H9 (cell line): ENCODE results near the gene MEGF10. TPM values are rescaled to one million over a fixed set of nuclear protein-coding genes. Genes with fewer than 3 reads are reported as not detected.

Experiments used
- DNase-seq: peaks from one replicate; pipeline ENCODE4 v3.0.0-alpha.2; 2017
- H2AFZ ChIP-seq: one replicate; pipeline ENCODE4 v1.6.1; 2013; ENCODE audit warnings: mild to moderate bottlenecking, low read length, control low read depth, moderate library complexity
- H2AK5ac ChIP-seq: 2 replicates; pipeline ENCODE4 v1.6.1; 2013; ENCODE audit warnings: low read length, control low read depth, mixed read lengths; ENCODE audit not compliant: insufficient read length
- H2BK120ac ChIP-seq: one replicate; pipeline ENCODE4 v1.6.1; 2013; ENCODE audit warnings: low read depth, mild to moderate bottlenecking, low read length, control low read depth, inconsistent platforms; ENCODE audit not compliant: poor library complexity, severe bottlenecking
- H2BK12ac ChIP-seq: 2 replicates; pipeline ENCODE4 v1.6.1; 2013; ENCODE audit warnings: low read length, control low read depth, mixed read lengths, low read depth; ENCODE audit not compliant: insufficient read length
- H2BK15ac ChIP-seq: 2 replicates; pipeline ENCODE4 v1.6.1; 2013; ENCODE audit warnings: low read depth, low read length, control low read depth
- H2BK20ac ChIP-seq: one replicate; pipeline ENCODE4 v1.6.1; 2013; ENCODE audit warnings: low read depth, mild to moderate bottlenecking, low read length, control low read depth, inconsistent platforms; ENCODE audit not compliant: poor library complexity, severe bottlenecking
- H2BK5ac ChIP-seq: 2 replicates; pipeline ENCODE4 v1.6.1; 2013; ENCODE audit warnings: low read length, control low read depth, mixed read lengths; ENCODE audit not compliant: insufficient read length
- H3K14ac ChIP-seq: 2 replicates; pipeline ENCODE4 v1.6.1; 2013; ENCODE audit warnings: low read length, control low read depth; ENCODE audit not compliant: insufficient read depth
- H3K18ac ChIP-seq: 2 replicates; pipeline ENCODE4 v1.6.1; 2013; ENCODE audit warnings: low read depth, mild to moderate bottlenecking, mixed read lengths, low read length, control low read depth; ENCODE audit not compliant: insufficient read length
- H3K23ac ChIP-seq: 2 replicates; pipeline ENCODE4 v1.6.1; 2013; ENCODE audit warnings: low read length, control low read depth, mixed read lengths, low read depth; ENCODE audit not compliant: insufficient read length
- H3K23me2 ChIP-seq: 2 replicates; pipeline ENCODE4 v1.6.1; 2013; ENCODE audit warnings: low read depth, mild to moderate bottlenecking, mixed read lengths, low read length, control low read depth; ENCODE audit not compliant: insufficient read length, poor library complexity, severe bottlenecking
- H3K27ac ChIP-seq: 2 replicates; pipeline ENCODE4 v1.5.1; 2013; ENCODE audit warnings: low read length, control low read depth, mixed read lengths, low read depth; ENCODE audit not compliant: insufficient read length
- H3K27me3 ChIP-seq: 2 replicates; pipeline ENCODE4 v1.6.1; 2013; ENCODE audit warnings: low read length, control low read depth, inconsistent platforms; ENCODE audit not compliant: insufficient read depth
- H3K4ac ChIP-seq: 2 replicates; pipeline ENCODE4 v1.6.1; 2013; ENCODE audit warnings: low read depth, mild to moderate bottlenecking, control low read depth, inconsistent platforms, low read length, moderate library complexity
- H3K4me1 ChIP-seq: 2 replicates; pipeline ENCODE4 v1.6.1; 2013; ENCODE audit warnings: low read length, control low read depth, inconsistent platforms; ENCODE audit not compliant: insufficient read depth
- H3K4me2 ChIP-seq: 2 replicates; pipeline ENCODE4 v1.6.1; 2013; ENCODE audit warnings: low read length, control low read depth, mixed read lengths; ENCODE audit not compliant: insufficient read length, insufficient read depth
- H3K56ac ChIP-seq: 2 replicates; pipeline ENCODE4 v1.6.1; 2013; ENCODE audit warnings: low read depth, mild to moderate bottlenecking, mixed read lengths, low read length, control low read depth; ENCODE audit not compliant: insufficient read length
- H3K79me1 ChIP-seq: 2 replicates; pipeline ENCODE4 v1.6.1; 2013; ENCODE audit warnings: low read depth, mild to moderate bottlenecking, moderate library complexity, low read length, control low read depth, inconsistent platforms; ENCODE audit not compliant: insufficient read depth, poor library complexity, severe bottlenecking
- H3K79me2 ChIP-seq: 2 replicates; pipeline ENCODE4 v1.6.1; 2013; ENCODE audit warnings: low read length, control low read depth, inconsistent platforms; ENCODE audit not compliant: insufficient read depth
- H3K9ac ChIP-seq: 2 replicates; pipeline ENCODE4 v1.6.1; 2013; ENCODE audit warnings: low read length, control low read depth, mixed read lengths; ENCODE audit not compliant: insufficient read length; ENCODE audit errors: extremely low read depth
- H3K9me3 ChIP-seq: one replicate; pipeline ENCODE4 v1.6.1; 2013; ENCODE audit warnings: low read depth, low read length, inconsistent platforms; ENCODE audit not compliant: control insufficient read depth
- H3T11ph ChIP-seq: one replicate; pipeline ENCODE4 v1.6.1; 2013; ENCODE audit warnings: mild to moderate bottlenecking, low read length, control low read depth, inconsistent platforms
- H4K20me1 ChIP-seq: one replicate; pipeline ENCODE4 v1.6.1; 2013; ENCODE audit not compliant: control insufficient read depth, insufficient read length, insufficient read depth
- H4K5ac ChIP-seq: 2 replicates; pipeline ENCODE4 v1.6.1; 2013; ENCODE audit warnings: low read depth, mild to moderate bottlenecking, mixed read lengths, low read length, control low read depth; ENCODE audit not compliant: insufficient read length
- H4K8ac ChIP-seq: replicated peaks from 2 replicates; pipeline ENCODE4 v1.6.1; 2013; ENCODE audit warnings: low read length, control low read depth, mixed read lengths, low read depth; ENCODE audit not compliant: insufficient read length
- H4K91ac ChIP-seq: 2 replicates; pipeline ENCODE4 v1.6.1; 2013; ENCODE audit warnings: low read depth, mild to moderate bottlenecking, moderate library complexity, mixed read lengths, low read length, control low read depth; ENCODE audit not compliant: insufficient read length
- H3K27ac Mint-ChIP-seq, 3 experiments: 2 replicates in 2 of 3; 3 replicates in 1 of 3; pipeline ENCODE4 v1.8.0; 2020 to 2021; ENCODE audit warnings: mixed read lengths in 3 of 3, mild to moderate bottlenecking in 1 of 3, moderate library complexity in 1 of 3
- H3K27me3 Mint-ChIP-seq: 2 replicates; pipeline ENCODE4 v1.8.0; 2021; ENCODE audit warnings: low read depth, mild to moderate bottlenecking, moderate library complexity, mixed read lengths
- H3K36me3 Mint-ChIP-seq, 3 experiments: 2 replicates in 2 of 3; 3 replicates in 1 of 3; pipeline ENCODE4 v1.8.0; 2020 to 2021; ENCODE audit warnings: low read depth in 3 of 3, mixed read lengths in 3 of 3; ENCODE audit not compliant: insufficient read depth in 1 of 3
- H3K4me1 Mint-ChIP-seq, 2 experiments: 2 replicates each; pipeline ENCODE4 v1.8.0; 2020; ENCODE audit warnings: mixed read lengths in 2 of 2
- H3K4me3 Mint-ChIP-seq, 2 experiments: 2 replicates in 1 of 2; 3 replicates in 1 of 2; pipeline ENCODE4 v1.8.0; 2020 to 2021; ENCODE audit warnings: mild to moderate bottlenecking in 2 of 2, mixed read lengths in 2 of 2, moderate library complexity in 1 of 2
- H3K9me3 Mint-ChIP-seq, 2 experiments: 2 replicates in 1 of 2; 3 replicates in 1 of 2; pipeline ENCODE4 v1.8.0; 2020; ENCODE audit warnings: mild to moderate bottlenecking in 2 of 2, mixed read lengths in 2 of 2, moderate library complexity in 1 of 2
- CTCF ChIP-seq: fragments of 200-600 bp; sonication (generic); conservative IDR thresholded peaks from 3 replicates; pipeline ENCODE4 v1.8.0; 2021; ENCODE audit warnings: antibody characterized with exemption, mild to moderate bottlenecking
- WGBS: extraction: QIAGEN DNeasy Blood & Tissue Kit; methylation state at CpG from one replicate; pipeline ENCODE4 v1.1.7; 2013; ENCODE audit warnings: missing lambda C conversion rate, low lambda C conversion rate, mixed read lengths; ENCODE audit not compliant: insufficient read length; ENCODE audit errors: extremely low coverage; 5-methylcytosine and 5-hydroxymethylcytosine counted together
- total RNA-seq: library from RNA; stranded (reverse); gene quantifications from 2 replicates; pipeline ENCODE4 v1.2.1, GENCODE V29; 2021

MEGF10 gene
- total RNA-seq, 1 experiment from 2014 or later = 36.5 TPM

- H3K4me3 Mint-ChIP-seq = peak overlapping the region in 1 of 2 experiments; percentile 10; a peak in 1 of 5 replicates
- H3K27ac Mint-ChIP-seq = peak overlapping the region; percentile 72 to 82 (median 78)
- no peaks in the 10 kb centered on the region for H4K20me1 ChIP-seq
These were observed 115.9 kb downstream of the MEGF10 start for GRCh38 chr5:127406326-127407121.

More at GRCh38 chr5:127406326-127407121, 115.9 kb downstream of the MEGF10 start:
- no peak overlapping the region for H3K18ac ChIP-seq
- no peak overlapping the region for H3K4ac ChIP-seq
- peak overlapping the region; percentile 14 for H3K4me2 ChIP-seq
- no peak overlapping the region for H3K9ac ChIP-seq
- peak overlapping the region; percentile 18 for H3K27ac ChIP-seq
- no peak overlapping the region for H2AFZ ChIP-seq
- H3K23me2 ChIP-seq = no peaks in the 10 kb centered on the region
- no peaks in the 10 kb centered on the region for H3K9me3 ChIP-seq
- H3K23ac ChIP-seq = no peak overlapping the region
- no peak overlapping the region for H2BK12ac ChIP-seq
- no peak for TF ChIP-seq CTCF
- no peak overlapping the region for H4K91ac ChIP-seq
- no peak overlapping the region for H3T11ph ChIP-seq
- peak; percentile 57 for DNase-seq
- H2BK5ac ChIP-seq = no peak overlapping the region
- Mint-ChIP-seq H3K4me1 (peaks cover 12 to 18% of the 10 kb centered on the region in 2 experiments), H3K36me3 (peaks cover 6 to 25% (median 22%) of the 10 kb centered on the region in 3 experiments; a peak in 5 of 7 replicates), H3K27me3 (no peaks in the 10 kb centered on the region), H3K9me3 (no peaks in the 10 kb centered on the region)
- no peaks in the 10 kb centered on the region for H3K79me2 ChIP-seq
- no peaks in the 10 kb centered on the region for H3K27me3 ChIP-seq
- peaks cover 9% of the 10 kb centered on the region; the same call in 1 of the 2 replicates for H3K4me1 ChIP-seq
- WGBS = no CpG with 5 or more reads among the region's 9 CpGs
- no peak overlapping the region; the same call in 1 of the 2 replicates for H3K14ac ChIP-seq
- H4K5ac ChIP-seq = no peak overlapping the region
- H2BK120ac ChIP-seq = no peak overlapping the region
- no peaks in the 10 kb centered on the region for H3K79me1 ChIP-seq
- no peak overlapping the region for H2BK20ac ChIP-seq
- H3K56ac ChIP-seq = no peak overlapping the region
- no peak overlapping the region for H4K8ac ChIP-seq
- H2AK5ac ChIP-seq = no peak overlapping the region
- H2BK15ac ChIP-seq = no peak overlapping the region
